Fibroblast of lung (primary cell): ENCODE results near the gene KRT72. TPM values are rescaled to one million over a fixed set of nuclear protein-coding genes. Genes with fewer than 3 reads are reported as not detected.

Source experiments
- DNase-seq, 2 donors: peaks; one replicate each; pipeline versions ENCODE4 v3.0.0 to v3.0.0-alpha.2; 2010; ENCODE audit warnings: low read depth in 2 of 2
- H2AFZ ChIP-seq: 2 replicates; pipeline ENCODE4 v1.5.1; 2012; ENCODE audit warnings: low read length, control low read depth, inconsistent platforms
- H3K27ac ChIP-seq: 2 replicates; pipeline ENCODE4 v1.5.1; 2011; ENCODE audit warnings: low read length, control low read depth; ENCODE audit not compliant: insufficient read depth
- H3K27me3 ChIP-seq: 2 replicates; pipeline ENCODE4 v1.5.1; 2011; ENCODE audit warnings: mild to moderate bottlenecking, low read length; ENCODE audit not compliant: control insufficient read depth, insufficient read depth
- H3K36me3 ChIP-seq: 2 replicates; pipeline ENCODE4 v1.5.1; 2011; ENCODE audit warnings: low read length; ENCODE audit not compliant: control insufficient read depth, insufficient read depth
- H3K4me1 ChIP-seq: 2 replicates; pipeline ENCODE4 v1.5.1; 2011; ENCODE audit warnings: low read length; ENCODE audit not compliant: control insufficient read depth, insufficient read depth; ENCODE audit errors: extremely low read depth
- H3K4me2 ChIP-seq: 2 replicates; pipeline ENCODE4 v1.5.1; 2011; ENCODE audit warnings: low read length, control low read depth; ENCODE audit not compliant: insufficient read depth; ENCODE audit errors: extremely low read depth
- H3K4me3 ChIP-seq, 4 experiments: fragments of 200-600 bp in 1 of 4; sonication (generic) in 1 of 4; replicated peaks in 1 of 4; 2 replicates each; pipeline ENCODE4 v1.5.1; 2011 to 2016; ENCODE audit warnings: low read length in 4 of 4, low read depth in 3 of 4, mild to moderate bottlenecking in 3 of 4, control low read depth in 2 of 4, inconsistent platforms in 1 of 4, mixed read lengths in 1 of 4; ENCODE audit not compliant: insufficient read depth in 1 of 4; ENCODE audit errors: control extremely low read depth in 1 of 4
- H3K79me2 ChIP-seq: 2 replicates; pipeline ENCODE4 v1.5.1; 2012; ENCODE audit warnings: mild to moderate bottlenecking, low read length, inconsistent platforms; ENCODE audit not compliant: control insufficient read depth, insufficient read depth
- H3K9ac ChIP-seq: 2 replicates; pipeline ENCODE4 v1.5.1; 2011; ENCODE audit warnings: mild to moderate bottlenecking, low read length, control low read depth; ENCODE audit not compliant: insufficient read depth
- H3K9me3 ChIP-seq: 2 replicates; pipeline ENCODE4 v1.5.1; 2012; ENCODE audit warnings: low read depth, low read length; ENCODE audit not compliant: control insufficient read depth, insufficient read depth
- H4K20me1 ChIP-seq: 2 replicates; pipeline ENCODE4 v1.5.1; 2011; ENCODE audit warnings: low read length; ENCODE audit not compliant: control insufficient read depth, insufficient read depth; ENCODE audit errors: extremely low read depth
- EZH2 ChIP-seq: IDR thresholded peaks from 2 replicates; pipeline ENCODE4 v1.5.1; 2012; ENCODE audit warnings: low read length, control low read depth, mild to moderate bottlenecking; ENCODE audit errors: missing control alignments
- polyA plus RNA-seq, 2 donors: library from polyadenylated mRNA; depleted of rRNA in 1 of 2; stranded (reverse) in 1 of 2; unstranded in 1 of 2; fragments of >200 nt; gene quantifications; 2 replicates each; pipeline ENCODE4 v1.2.1, GENCODE V29; 2011 to 2012; ENCODE audit warnings: missing spikeins in 1 of 2
- total RNA-seq: library from RNA; depleted of rRNA; stranded (reverse); fragments of >200 nt; gene quantifications from 2 replicates; pipeline ENCODE4 v1.2.1, GENCODE V29; 2014
- TF ChIP-seq, protein P1 (sequence below), 2 donors: IDR thresholded peaks in 1 of 2; conservative IDR thresholded peaks in 1 of 2; 1 replicate in 1 of 2; 2 replicates in 1 of 2; pipeline ENCODE4 v1.5.1; 2011 to 2012; ENCODE audit warnings: low read length in 2 of 2, control low read depth in 1 of 2, inconsistent platforms in 1 of 2, low read depth in 1 of 2, mild to moderate bottlenecking in 1 of 2

KRT72 gene
- total and polyA plus RNA-seq, 2 donors (not counting 1 experiment from before 2014, with no cell fraction given), result not detected

DNA sequence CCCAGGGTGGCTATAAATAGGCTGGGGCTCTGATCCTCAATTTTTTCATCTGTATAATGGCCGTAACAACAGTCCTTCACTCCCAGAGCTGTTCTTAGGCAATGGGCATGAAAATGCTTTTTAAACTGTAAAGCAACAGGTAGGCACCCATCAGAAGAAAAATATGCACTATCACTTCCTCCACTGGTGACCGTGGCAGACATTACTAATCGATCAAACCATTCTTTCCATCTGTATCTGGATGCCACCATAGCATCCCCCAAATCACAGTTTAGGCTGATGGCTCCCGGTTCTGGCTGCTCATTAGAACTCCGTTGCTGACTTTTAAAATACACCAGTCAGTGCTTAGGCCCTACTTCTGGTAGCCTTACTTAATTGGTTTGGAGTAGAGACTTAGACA, 59.6 kb downstream of the KRT72 start:
- Histone ChIP-seq H3K4me3 (no peak overlapping the region), H4K20me1 (no peaks in the 10 kb centered on the region), H3K9me3 (no peaks in the 10 kb centered on the region), H2AFZ (no peak overlapping the region), H3K27ac (no peak overlapping the region), H3K27me3 (peaks cover 5% of the 10 kb centered on the region), H3K9ac (no peak overlapping the region), H3K36me3 (no peaks in the 10 kb centered on the region), H3K4me1 (no peaks in the 10 kb centered on the region), H3K4me2 (no peak overlapping the region), H3K79me2 (no peaks in the 10 kb centered on the region)
- TF ChIP-seq, protein P1, sequence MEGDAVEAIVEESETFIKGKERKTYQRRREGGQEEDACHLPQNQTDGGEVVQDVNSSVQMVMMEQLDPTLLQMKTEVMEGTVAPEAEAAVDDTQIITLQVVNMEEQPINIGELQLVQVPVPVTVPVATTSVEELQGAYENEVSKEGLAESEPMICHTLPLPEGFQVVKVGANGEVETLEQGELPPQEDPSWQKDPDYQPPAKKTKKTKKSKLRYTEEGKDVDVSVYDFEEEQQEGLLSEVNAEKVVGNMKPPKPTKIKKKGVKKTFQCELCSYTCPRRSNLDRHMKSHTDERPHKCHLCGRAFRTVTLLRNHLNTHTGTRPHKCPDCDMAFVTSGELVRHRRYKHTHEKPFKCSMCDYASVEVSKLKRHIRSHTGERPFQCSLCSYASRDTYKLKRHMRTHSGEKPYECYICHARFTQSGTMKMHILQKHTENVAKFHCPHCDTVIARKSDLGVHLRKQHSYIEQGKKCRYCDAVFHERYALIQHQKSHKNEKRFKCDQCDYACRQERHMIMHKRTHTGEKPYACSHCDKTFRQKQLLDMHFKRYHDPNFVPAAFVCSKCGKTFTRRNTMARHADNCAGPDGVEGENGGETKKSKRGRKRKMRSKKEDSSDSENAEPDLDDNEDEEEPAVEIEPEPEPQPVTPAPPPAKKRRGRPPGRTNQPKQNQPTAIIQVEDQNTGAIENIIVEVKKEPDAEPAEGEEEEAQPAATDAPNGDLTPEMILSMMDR (conservative IDR thresholded peaks at IDR 0.05 in 1 of 2, IDR thresholded peaks at IDR 0.05 in 1 of 2; ENCODE audit: low read depth in 1 of 2, low read length in 2 of 2), result no peak
- no peak for TF ChIP-seq EZH2
- DNase-seq, result no peak

DNA sequence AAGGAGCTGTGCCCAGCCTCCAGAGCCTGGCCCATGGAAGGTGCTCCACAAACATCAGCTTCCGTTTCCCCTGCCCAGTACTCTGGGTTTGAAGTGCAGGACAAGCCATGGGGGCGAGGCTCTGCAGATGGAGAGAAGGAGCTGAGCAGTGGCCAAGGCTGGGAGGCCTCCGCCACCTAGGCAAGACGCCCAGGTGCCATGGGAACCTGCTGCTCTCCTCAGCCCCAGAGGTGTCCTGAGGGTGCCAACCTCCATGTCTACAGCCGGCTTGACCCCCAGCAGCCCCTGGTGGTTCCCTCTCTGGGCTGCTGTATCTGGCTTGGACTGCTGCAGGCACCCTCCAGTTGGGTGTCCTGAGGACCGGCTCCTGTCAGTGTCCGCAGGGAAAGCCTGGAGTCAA, 60.7 kb downstream of the KRT72 start:
- no peaks in the 10 kb centered on the region for H3K79me2 ChIP-seq
- H3K36me3 ChIP-seq, result no peaks in the 10 kb centered on the region
- no peaks in the 10 kb centered on the region for H4K20me1 ChIP-seq
- H3K9ac ChIP-seq, result no peak overlapping the region
- H3K4me1 ChIP-seq, result no peaks in the 10 kb centered on the region
- no peak overlapping the region for H3K4me2 ChIP-seq
- H2AFZ ChIP-seq, result no peak overlapping the region
- peaks cover 5% of the 10 kb centered on the region for H3K27me3 ChIP-seq
- H3K27ac ChIP-seq, result no peak overlapping the region
- no peak for DNase-seq
- no peaks in the 10 kb centered on the region for H3K9me3 ChIP-seq
- TF ChIP-seq EZH2, result no peak
- TF ChIP-seq, protein P1 (conservative IDR thresholded peaks at IDR 0.05 in 1 of 2, IDR thresholded peaks at IDR 0.05 in 1 of 2; ENCODE audit: low read depth in 1 of 2, low read length in 2 of 2), result no peak
- H3K4me3 ChIP-seq, result no peak overlapping the region

DNA sequence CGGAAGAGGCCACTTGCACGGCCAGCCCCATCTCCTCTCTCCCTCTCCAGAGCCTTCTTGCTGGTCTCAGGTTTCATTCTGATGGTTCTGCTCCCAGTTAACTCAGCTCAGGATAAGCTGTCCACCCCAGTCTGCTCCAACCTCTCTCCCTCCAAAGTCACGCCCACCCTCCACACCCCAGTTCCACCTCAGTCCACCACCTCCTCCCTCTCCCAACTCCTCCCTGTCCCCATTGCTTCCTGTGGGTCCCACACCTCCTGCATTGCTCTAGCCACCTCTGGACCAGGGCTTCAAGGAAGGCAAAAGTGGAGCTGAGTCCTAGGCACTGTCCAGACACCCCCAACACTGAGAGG, 61.5 kb downstream of the KRT72 start:
- H3K27ac ChIP-seq, result no peak overlapping the region
- H2AFZ ChIP-seq, result no peak overlapping the region
- no peaks in the 10 kb centered on the region for H3K36me3 ChIP-seq
- H3K27me3 ChIP-seq, result peaks cover 5% of the 10 kb centered on the region
- H3K9me3 ChIP-seq, result no peaks in the 10 kb centered on the region
- no peak overlapping the region for H3K9ac ChIP-seq
- DNase-seq, result no peak
- no peaks in the 10 kb centered on the region for H3K4me1 ChIP-seq
- no peaks in the 10 kb centered on the region for H3K79me2 ChIP-seq
- TF ChIP-seq, protein P1 (conservative IDR thresholded peaks at IDR 0.05 in 1 of 2, IDR thresholded peaks at IDR 0.05 in 1 of 2; ENCODE audit: low read depth in 1 of 2, low read length in 2 of 2), result no peak
- TF ChIP-seq EZH2, result no peak
- H3K4me2 ChIP-seq, result no peak overlapping the region
- H3K4me3 ChIP-seq, result no peak overlapping the region
- no peaks in the 10 kb centered on the region for H4K20me1 ChIP-seq
